WERI-Rb-1 (cell line): ENCODE measurements around the gene COL27A1.
"Not testable (repeated sequence)": the region's sequence is repeated elsewhere in the genome, so short reads cannot be mapped to it uniquely, and the experiment has no call there.

Experiments
- DNase-seq: peaks from one replicate; pipeline ENCODE4 v3.0.0-alpha.2; 2020
- H3K27ac ChIP-seq: fragments of 250-450 bp; sonication (Bioruptor Pico); 2 replicates; pipeline ENCODE4 v1.5.1; 2020; ENCODE audit warnings: mild to moderate bottlenecking, moderate library complexity
- H3K27me3 ChIP-seq: fragments of 250-450 bp; sonication (Bioruptor Pico); 2 replicates; pipeline ENCODE4 v1.5.1; 2021; ENCODE audit warnings: mild to moderate bottlenecking, low read depth, moderate library complexity; ENCODE audit not compliant: insufficient read depth, severe bottlenecking
- H3K36me3 ChIP-seq: fragments of 250-450 bp; sonication (Bioruptor Pico); 2 replicates; pipeline ENCODE4 v1.5.1; 2020; ENCODE audit warnings: mild to moderate bottlenecking, moderate library complexity
- H3K4me3 ChIP-seq: 2 replicates; pipeline ENCODE4 v1.5.1; 2011; ENCODE audit warnings: low read depth, mild to moderate bottlenecking, control low read depth, low read length
- H3K9me3 ChIP-seq: fragments of 250-450 bp; sonication (Bioruptor Pico); 2 replicates; pipeline ENCODE4 v1.5.1; 2021; ENCODE audit warnings: mild to moderate bottlenecking, moderate library complexity; ENCODE audit not compliant: severe bottlenecking
- TF ChIP-seq, protein P1 (sequence below): IDR thresholded peaks from 2 replicates; pipeline ENCODE4 v1.5.1; 2011; ENCODE audit warnings: low read depth, mild to moderate bottlenecking, control low read depth, inconsistent platforms, low read length

Gene COL27A1

DNA sequence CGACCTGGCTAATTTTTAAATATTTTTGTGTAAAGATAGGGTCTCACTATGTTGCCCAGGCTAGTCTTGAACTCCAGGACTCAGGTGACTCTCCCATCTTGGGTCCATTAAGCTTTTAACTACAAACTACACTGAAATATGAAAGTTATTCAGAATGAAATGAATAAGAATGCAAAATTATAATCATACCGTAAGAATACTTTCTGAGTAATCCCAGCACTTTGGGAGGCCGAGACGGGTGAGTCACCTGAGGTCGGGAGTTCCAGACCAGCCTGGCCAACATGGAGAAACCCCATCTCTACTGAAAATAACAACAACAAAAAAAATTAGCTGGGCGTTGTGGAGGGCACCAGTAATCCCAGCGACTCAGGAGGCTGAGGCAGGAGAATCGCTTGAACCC, 166.4 kb downstream of the COL27A1 start:
- no peak for DNase-seq
- no peaks in the 10 kb centered on the region for H3K9me3 ChIP-seq
- no peak overlapping the region for H3K4me3 ChIP-seq
- H3K27ac ChIP-seq: no peak overlapping the region
- H3K36me3 ChIP-seq: no peaks in the 10 kb centered on the region
- H3K27me3 ChIP-seq: no peaks in the 10 kb centered on the region
- TF ChIP-seq, protein P1, sequence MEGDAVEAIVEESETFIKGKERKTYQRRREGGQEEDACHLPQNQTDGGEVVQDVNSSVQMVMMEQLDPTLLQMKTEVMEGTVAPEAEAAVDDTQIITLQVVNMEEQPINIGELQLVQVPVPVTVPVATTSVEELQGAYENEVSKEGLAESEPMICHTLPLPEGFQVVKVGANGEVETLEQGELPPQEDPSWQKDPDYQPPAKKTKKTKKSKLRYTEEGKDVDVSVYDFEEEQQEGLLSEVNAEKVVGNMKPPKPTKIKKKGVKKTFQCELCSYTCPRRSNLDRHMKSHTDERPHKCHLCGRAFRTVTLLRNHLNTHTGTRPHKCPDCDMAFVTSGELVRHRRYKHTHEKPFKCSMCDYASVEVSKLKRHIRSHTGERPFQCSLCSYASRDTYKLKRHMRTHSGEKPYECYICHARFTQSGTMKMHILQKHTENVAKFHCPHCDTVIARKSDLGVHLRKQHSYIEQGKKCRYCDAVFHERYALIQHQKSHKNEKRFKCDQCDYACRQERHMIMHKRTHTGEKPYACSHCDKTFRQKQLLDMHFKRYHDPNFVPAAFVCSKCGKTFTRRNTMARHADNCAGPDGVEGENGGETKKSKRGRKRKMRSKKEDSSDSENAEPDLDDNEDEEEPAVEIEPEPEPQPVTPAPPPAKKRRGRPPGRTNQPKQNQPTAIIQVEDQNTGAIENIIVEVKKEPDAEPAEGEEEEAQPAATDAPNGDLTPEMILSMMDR: no peak

DNA sequence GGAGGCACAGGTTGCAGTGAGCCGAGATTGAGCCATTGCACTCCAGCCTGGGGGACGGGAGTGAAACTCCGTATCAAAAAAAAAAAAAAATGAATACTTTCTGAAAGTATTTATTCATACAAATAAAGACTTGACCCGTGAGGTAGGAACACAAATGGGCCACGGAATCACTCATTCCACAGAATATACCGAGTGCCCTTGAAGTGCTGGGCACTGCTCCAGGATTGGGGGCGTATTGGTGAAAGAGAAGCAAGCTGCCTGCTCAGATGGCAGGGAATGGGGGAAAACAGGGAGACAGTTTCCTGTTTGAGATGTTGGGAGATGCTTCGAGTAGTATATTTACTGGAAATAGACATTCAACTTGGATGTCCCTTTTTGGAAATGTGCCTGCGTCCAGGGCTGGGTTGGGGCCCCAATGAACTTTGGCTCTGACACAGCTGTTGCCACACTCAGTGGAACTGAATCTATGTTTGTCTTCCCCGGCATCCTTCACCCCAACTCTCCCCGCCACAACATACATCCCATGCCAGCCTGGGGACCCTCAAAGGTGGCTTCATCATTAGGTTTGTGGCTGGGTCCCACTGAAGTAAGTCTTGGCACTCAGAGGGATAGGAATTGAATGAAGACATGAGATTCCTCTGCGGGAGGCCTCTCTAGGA, 167.0 kb downstream of the COL27A1 start:
- not testable (repeated sequence) for H3K9me3 ChIP-seq, H3K36me3 ChIP-seq, H3K4me3 ChIP-seq, H3K27ac ChIP-seq, H3K27me3 ChIP-seq, DNase-seq

DNA sequence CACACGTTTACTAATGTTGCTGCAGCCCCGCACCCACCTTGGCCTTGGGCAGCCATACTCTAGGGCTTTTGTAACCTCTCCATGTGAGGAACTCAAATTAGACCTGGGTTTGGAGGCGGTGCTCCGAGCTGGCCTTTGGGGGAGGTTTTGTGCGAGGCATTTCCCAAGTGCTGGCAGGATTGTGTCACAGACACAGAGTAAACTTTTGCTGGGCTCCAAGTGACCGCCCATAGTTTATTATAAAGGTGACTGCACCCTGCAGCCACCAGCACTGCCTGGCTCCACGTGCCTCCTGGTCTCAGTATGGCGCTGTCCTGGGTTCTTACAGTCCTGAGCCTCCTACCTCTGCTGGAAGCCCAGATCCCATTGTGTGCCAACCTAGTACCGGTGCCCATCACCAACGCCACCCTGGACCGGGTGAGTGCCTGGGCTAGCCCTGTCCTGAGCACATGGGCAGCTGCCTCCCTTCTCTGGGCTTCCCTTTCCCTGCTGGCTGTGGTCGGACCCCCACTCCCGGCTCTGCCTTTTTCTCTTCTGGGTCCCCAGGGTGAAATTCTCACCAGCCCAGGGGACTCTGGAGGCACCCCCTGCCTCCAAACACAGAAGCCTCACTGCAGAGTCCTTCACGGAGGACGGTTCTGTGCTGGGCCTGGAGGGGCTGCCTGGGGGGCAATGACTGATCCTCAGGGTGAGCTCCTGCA, 167.6 kb downstream of the COL27A1 start, which contains the start of gene ORM1:
Gene ORM1 (plus strand): TSS at position 268 of the 701 bp plus-strand sequence. CDS start 36 bp downstream, at position 304.
- not testable (repeated sequence) for H3K9me3 ChIP-seq, H3K4me3 ChIP-seq, H3K27ac ChIP-seq, H3K36me3 ChIP-seq, DNase-seq, H3K27me3 ChIP-seq

DNA sequence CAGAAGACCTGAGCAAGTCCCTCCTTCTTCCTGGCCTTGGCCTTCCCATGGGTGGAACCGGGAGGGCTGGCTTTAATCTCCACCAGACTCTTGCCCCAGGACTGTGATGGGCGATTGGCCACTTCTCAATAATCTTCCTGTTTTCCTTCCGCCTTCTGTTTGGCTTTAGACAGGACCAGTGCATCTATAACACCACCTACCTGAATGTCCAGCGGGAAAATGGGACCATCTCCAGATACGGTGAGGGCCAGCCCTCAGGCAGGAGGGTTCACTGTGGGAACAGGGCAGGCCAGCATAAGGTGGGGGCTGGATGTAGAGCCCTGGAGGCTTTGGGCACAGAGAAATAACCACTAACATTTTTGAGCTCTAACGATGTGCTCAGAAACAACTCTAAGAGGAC, 168.5 kb downstream of the COL27A1 start:
- not testable (repeated sequence) for H3K27ac ChIP-seq, H3K4me3 ChIP-seq, H3K27me3 ChIP-seq, H3K36me3 ChIP-seq, DNase-seq, H3K9me3 ChIP-seq

DNA sequence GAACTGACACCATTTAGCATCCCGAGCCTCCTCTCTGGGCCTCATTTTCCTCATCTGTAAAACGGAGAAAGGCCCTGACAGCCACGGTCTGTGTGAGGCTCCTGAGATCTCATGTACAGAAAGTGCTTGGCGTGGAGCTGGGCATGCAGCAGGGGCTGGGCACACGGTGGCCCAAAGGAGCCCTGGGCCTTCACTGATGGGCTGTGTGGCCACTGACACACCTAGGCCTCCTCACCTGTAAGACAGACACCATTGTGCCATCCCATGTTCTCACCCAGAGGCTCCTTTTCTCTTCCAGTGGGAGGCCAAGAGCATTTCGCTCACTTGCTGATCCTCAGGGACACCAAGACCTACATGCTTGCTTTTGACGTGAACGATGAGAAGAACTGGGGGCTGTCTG, 169.2 kb downstream of the COL27A1 start:
- Histone ChIP-seq H3K36me3 (no peaks in the 10 kb centered on the region), H3K9me3 (no peaks in the 10 kb centered on the region), H3K27ac (no peak overlapping the region), H3K27me3 (no peaks in the 10 kb centered on the region), H3K4me3 (no peak overlapping the region)
- TF ChIP-seq, protein P1: no peak
- DNase-seq: no peak

DNA sequence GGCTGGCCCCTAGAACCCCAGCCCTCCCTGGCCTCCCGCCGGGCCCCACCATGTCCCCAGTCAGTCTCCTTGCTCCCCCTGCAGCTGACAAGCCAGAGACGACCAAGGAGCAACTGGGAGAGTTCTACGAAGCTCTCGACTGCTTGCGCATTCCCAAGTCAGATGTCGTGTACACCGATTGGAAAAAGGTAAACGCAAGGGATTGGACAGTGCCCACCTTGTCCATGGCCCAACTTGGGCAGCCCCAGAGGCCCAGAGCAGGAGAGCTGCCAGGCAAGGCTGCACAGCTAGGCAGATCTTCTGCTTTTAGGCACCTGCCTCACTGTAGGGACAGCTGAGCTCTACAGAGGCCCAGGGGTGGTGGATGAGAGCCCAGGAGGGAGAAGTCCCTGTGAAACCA, 169.6 kb downstream of the COL27A1 start:
- not testable (repeated sequence) for H3K4me3 ChIP-seq, H3K27me3 ChIP-seq, H3K9me3 ChIP-seq, DNase-seq, H3K27ac ChIP-seq, H3K36me3 ChIP-seq

DNA sequence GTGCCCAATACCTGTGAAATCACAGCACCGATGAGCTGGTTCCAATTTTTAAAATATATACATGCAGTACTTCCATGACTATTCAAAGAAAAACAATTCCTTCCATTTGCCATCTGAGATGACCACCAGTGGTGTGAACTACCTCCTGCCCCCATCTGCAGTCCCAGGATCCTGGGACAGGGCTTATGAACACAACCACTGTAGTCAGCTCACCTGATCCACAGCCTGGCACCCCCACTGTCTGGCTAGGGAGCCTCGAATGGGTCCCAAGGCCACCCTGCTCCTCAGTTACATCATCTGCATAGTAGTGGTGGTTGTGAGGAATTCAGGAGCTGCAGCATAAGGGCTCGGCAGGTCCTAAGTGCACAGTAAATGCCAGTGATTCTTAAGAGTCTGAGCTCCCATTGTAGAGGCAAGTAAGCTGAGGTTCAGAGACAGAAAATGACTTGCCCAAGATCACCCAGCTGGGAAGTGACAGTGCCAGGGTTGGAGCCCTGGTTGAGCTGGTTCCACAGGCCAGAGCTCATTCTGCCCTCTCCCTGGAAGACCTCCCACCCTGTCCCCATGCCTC, 170.4 kb downstream of the COL27A1 start:
- not testable (repeated sequence) for H3K27ac ChIP-seq, H3K36me3 ChIP-seq, DNase-seq, H3K4me3 ChIP-seq, H3K9me3 ChIP-seq, H3K27me3 ChIP-seq

DNA sequence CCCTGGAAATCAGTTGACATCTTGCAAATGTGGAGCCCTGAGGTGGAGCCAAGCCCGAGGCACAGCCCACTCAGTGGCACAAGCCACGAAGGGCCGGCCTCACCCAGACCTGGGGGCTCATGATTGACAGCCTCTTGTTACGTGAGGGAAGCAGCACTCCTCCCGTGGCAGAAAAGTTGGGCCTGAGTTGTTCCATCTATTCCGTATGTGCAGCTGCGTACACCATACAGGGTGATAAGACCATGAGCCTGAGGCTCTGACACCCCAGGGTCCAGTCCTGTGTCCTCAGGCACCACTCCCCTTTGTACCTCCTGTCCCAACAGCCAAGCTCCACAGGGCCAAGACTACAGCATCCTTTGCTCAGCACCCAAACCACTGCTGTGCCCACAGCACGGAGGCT, 172.4 kb downstream of the COL27A1 start:
- Histone ChIP-seq H3K36me3 (no peaks in the 10 kb centered on the region), H3K4me3 (no peak overlapping the region), H3K9me3 (no peaks in the 10 kb centered on the region), H3K27ac (no peak overlapping the region), H3K27me3 (no peaks in the 10 kb centered on the region)
- no peak for DNase-seq
- TF ChIP-seq, protein P1: no peak

DNA sequence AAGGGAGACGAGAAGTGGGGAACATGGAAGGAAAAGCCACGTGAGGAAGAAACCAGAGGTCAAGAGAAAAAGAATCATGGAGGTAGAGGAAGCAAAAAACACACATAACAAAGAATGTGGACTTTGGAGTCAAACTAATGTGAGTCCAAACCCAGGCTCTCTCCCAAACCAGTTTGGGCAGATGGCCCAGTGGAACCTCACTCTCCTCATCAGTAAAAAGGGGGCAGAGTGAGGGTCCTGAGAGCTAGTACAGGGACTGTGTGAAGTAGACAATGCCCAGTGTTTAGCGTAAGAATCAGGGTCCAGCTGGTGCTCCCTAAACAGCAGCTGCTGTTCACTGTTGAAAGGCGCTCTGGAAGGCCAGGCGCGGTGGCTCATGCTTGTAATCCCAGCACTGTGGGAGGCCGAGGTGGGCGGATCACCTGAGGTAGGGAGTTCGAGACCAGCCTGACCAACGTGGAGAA, 173.1 kb downstream of the COL27A1 start:
- not testable (repeated sequence) for DNase-seq, H3K27ac ChIP-seq, H3K36me3 ChIP-seq, H3K27me3 ChIP-seq, H3K9me3 ChIP-seq, H3K4me3 ChIP-seq

DNA sequence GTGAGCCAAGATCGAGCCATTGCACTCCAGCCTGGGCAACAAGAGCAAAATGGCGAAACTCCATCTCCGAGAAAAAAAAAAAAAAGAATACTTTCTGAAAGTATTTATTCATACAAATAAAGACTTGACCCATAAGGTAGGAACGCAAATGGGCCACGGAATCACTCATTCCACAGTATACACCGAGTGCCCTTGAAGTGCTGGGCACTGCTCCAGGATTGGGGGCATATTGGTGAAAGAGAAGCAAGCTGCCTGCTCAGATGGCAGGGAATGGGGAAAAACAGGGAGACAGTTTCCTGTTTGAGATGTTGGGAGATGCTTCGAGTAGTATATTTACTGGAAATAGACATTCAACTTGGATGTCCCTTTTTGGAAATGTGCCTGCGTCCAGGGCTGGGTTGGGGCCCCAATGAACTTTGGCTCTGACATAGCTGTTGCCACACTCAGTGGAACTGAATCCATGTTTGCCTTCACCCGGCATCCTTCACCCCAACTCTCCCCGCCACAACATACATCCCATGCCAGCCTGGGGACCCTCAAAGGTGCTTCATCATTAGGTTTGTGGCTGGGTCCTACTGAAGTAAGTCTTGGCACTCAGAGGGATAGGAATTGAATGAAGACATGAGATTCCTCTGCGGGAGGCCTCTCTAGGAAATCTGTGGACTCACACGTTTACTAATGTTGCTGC, 173.7 kb downstream of the COL27A1 start:
- not testable (repeated sequence) for H3K27me3 ChIP-seq, H3K4me3 ChIP-seq, DNase-seq, H3K27ac ChIP-seq, H3K36me3 ChIP-seq, H3K9me3 ChIP-seq

DNA sequence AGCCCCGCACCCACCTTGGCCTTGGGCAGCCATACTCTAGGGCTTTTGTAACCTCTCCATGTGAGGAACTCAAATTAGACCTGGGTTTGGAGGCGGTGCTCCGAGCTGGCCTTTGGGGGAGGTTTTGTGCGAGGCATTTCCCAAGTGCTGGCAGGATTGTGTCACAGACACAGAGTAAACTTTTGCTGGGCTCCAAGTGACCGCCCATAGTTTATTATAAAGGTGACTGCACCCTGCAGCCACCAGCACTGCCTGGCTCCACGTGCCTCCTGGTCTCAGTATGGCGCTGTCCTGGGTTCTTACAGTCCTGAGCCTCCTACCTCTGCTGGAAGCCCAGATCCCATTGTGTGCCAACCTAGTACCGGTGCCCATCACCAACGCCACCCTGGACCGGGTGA, 174.3 kb downstream of the COL27A1 start, which contains the start of gene ORM2:
Gene ORM2 (plus strand): TSS at position 245 of the 398 bp plus-strand sequence. CDS start 36 bp downstream, at position 281.
- DNase-seq, H3K27me3 ChIP-seq, H3K9me3 ChIP-seq, H3K4me3 ChIP-seq, H3K36me3 ChIP-seq, H3K27ac ChIP-seq: not testable (repeated sequence)
